ENCODE results near the gene HPDL. TPM values are rescaled to one million over a fixed set of nuclear protein-coding genes. Genes with fewer than 3 reads are reported as not detected.
A peak's percentile ranks its signal among the peaks of the same experiment; 100 is the strongest.

Gene HPDL
- total RNA-seq, 4 donors from 2014 or later = 1.7 to 2.4 (median 1.7) TPM; not detected in 1

GRCh38 chr1:45303520-45304310 lies 23.0 kb upstream of the HPDL start:
- no peaks in the 10 kb centered on the region for H3K27me3 ChIP-seq
- peak overlapping the region; percentile 56 to 88 (median 82) for H3K4me3 ChIP-seq
- TF ChIP-seq CTCF (IDR thresholded peaks at IDR 0.05) (peak; percentile 57 to 90 (median 69)), EP300 (IDR thresholded peaks at IDR 0.05) (peak in 1 of 2 donors; percentile 78), POLR2A (IDR thresholded peaks at IDR 0.05) (peak; percentile 44 to 69)
- no peaks in the 10 kb centered on the region for H3K36me3 ChIP-seq
- peak; percentile 96 for DNase-seq (ENCODE audit: low spot score in 2 of 2)
- H3K4me1 ChIP-seq = peaks cover 0 to 19% (median 5%) of the 10 kb centered on the region in 4 donors
- 1 to 2% methylated on average over 42 to 60 of the region's 68 CpGs for WGBS, 2 donors
- peak overlapping the region; percentile 86 to 97 (median 92) for H3K27ac ChIP-seq
- no peaks in the 10 kb centered on the region for H3K9me3 ChIP-seq

- no peaks in the 10 kb centered on the region for H3K9me3 ChIP-seq
- H3K27me3 ChIP-seq = no peaks in the 10 kb centered on the region
- WGBS, 2 donors = 29 to 31% methylated on average over 15 of the region's 15 CpGs
- TF ChIP-seq CTCF (IDR thresholded peaks at IDR 0.05) = peak in 1 of 5 experiments; percentile 21
- TF ChIP-seq EP300 (IDR thresholded peaks at IDR 0.05) = no peak
- H3K27ac ChIP-seq = peak overlapping the region; percentile 86 to 97 (median 92)
- H3K4me3 ChIP-seq = peak overlapping the region; percentile 56 to 88 (median 82)
- no peaks in the 10 kb centered on the region for H3K36me3 ChIP-seq
- DNase-seq (ENCODE audit: low spot score in 2 of 2) = no peak
- H3K4me1 ChIP-seq = peaks cover 0 to 19% (median 5%) of the 10 kb centered on the region in 4 donors
Observed at GRCh38 chr1:45304311-45305081, 22.2 kb upstream of the HPDL start.

- Histone ChIP-seq H3K4me3 (no peak overlapping the region), H3K36me3 (no peaks in the 10 kb centered on the region), H3K4me1 (peaks cover 0 to 19% (median 5%) of the 10 kb centered on the region in 4 donors), H3K9me3 (no peaks in the 10 kb centered on the region), H3K27ac (no peak overlapping the region), H3K27me3 (no peaks in the 10 kb centered on the region)
- TF ChIP-seq EP300 (IDR thresholded peaks at IDR 0.05) (no peak), POLR2A (IDR thresholded peaks at IDR 0.05) (no peak), CTCF (IDR thresholded peaks at IDR 0.05) (no peak)
- WGBS, 2 donors = 86 to 90% methylated on average over 10 of the region's 10 CpGs
- no peak for DNase-seq (ENCODE audit: low spot score in 2 of 2)
Observed at GRCh38 chr1:45305231-45305630, 21.5 kb upstream of the HPDL start.

DNA sequence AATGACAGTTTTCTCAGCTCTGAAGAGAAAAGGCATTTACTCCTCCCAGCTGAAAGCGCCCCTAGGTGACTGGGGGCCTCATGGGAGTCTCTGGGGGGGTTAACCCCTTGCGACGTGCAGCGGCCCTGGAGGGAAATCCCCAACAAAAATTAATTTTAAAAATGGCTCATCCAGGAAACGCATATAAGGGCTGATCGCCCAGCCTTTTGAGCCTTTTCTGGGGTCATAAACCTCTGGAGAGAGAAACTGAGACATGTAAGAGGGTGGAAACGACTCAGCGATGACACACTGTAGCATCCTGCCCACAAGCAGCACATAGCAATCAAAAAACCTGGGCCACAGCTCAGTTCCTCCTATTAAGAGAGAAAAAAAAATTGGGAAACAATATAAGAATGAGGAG lies 20.4 kb upstream of the HPDL start:
- no peak for DNase-seq (ENCODE audit: low spot score in 2 of 2)
- no peaks in the 10 kb centered on the region for H3K9me3 ChIP-seq
- H3K4me3 ChIP-seq = no peak overlapping the region
- 37 to 38% methylated on average over 8 of the region's 8 CpGs for whole genome bisulfite sequencing, 2 donors
- no peak for TF ChIP-seq CTCF (IDR thresholded peaks at IDR 0.05)
- TF ChIP-seq POLR2A (IDR thresholded peaks at IDR 0.05) = no peak
- no peak for TF ChIP-seq EP300 (IDR thresholded peaks at IDR 0.05)
- H3K4me1 ChIP-seq = peaks cover 0 to 19% (median 5%) of the 10 kb centered on the region in 4 donors
- H3K27ac ChIP-seq = peak overlapping the region in 1 of 4 donors; percentile 22
- no peaks in the 10 kb centered on the region for H3K27me3 ChIP-seq
- no peaks in the 10 kb centered on the region for H3K36me3 ChIP-seq

DNA sequence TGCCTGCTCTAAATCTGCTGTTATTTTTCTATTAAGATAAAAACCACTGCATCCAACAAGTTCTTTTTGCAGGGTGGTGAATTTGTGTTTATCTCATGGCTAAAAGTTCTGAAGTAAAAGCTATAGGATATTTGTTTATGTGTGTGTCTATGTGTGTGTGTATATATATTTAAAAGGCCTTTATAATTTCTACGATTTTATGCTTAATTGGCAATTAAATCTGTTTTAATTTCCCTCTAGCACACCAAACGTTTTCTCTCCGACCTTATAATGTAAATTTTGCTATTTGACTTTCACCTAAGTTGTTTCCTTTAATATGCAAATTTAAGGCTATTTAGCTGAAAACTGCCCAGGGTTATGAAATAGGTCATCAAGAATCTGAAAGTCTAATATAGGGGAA lies 19.8 kb upstream of the HPDL start:
- no peaks in the 10 kb centered on the region for H3K9me3 ChIP-seq
- no peaks in the 10 kb centered on the region for H3K36me3 ChIP-seq
- WGBS, 2 donors = 66 to 67% methylated on average over 3 of the region's 3 CpGs
- no peaks in the 10 kb centered on the region for H3K27me3 ChIP-seq
- H3K27ac ChIP-seq = no peak overlapping the region
- no peak overlapping the region for H3K4me3 ChIP-seq
- peaks cover 0 to 19% (median 5%) of the 10 kb centered on the region in 4 donors for H3K4me1 ChIP-seq
- TF ChIP-seq EP300 (IDR thresholded peaks at IDR 0.05) (no peak), CTCF (IDR thresholded peaks at IDR 0.05) (no peak), POLR2A (IDR thresholded peaks at IDR 0.05) (no peak)
- DNase-seq (ENCODE audit: low spot score in 2 of 2) = no peak
